Measurements from ENCODE around the gene CTNNA2.

DNA sequence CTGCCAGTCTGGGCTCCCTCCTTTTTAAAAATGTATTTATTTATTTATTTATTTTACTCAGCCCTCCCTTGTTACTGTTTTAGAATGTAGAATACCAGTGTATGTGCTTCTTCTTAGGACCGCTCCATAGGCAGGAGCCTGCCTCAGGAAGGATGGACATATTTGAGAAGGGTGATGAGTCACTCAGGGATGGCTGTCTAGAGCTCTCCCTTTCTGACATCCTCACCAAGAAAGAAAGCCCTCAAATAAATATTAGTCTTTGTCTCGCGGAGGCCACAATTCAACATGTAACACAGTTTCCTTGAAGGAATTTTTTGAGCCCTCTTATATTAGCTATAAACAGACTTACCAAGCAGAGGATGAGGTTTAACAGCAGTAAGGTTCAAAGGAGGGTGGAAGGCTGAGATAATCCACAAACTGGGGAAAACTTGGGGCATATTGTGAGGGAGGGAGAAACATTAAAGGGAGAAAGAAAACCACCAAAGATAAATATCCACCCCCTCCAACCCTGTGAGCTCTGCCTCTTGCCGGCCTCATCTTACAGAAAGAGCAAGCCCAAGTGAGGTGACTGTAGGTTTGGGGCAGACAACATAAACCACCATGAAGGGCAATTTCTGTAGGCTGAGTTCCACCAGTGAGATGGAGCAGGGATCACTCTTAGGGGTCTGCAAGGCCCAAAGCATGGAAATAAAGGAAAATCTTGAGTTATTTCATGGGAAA lies 628.3 kb downstream of the CTNNA2 start:
- TF ChIP-seq, protein P1, sequence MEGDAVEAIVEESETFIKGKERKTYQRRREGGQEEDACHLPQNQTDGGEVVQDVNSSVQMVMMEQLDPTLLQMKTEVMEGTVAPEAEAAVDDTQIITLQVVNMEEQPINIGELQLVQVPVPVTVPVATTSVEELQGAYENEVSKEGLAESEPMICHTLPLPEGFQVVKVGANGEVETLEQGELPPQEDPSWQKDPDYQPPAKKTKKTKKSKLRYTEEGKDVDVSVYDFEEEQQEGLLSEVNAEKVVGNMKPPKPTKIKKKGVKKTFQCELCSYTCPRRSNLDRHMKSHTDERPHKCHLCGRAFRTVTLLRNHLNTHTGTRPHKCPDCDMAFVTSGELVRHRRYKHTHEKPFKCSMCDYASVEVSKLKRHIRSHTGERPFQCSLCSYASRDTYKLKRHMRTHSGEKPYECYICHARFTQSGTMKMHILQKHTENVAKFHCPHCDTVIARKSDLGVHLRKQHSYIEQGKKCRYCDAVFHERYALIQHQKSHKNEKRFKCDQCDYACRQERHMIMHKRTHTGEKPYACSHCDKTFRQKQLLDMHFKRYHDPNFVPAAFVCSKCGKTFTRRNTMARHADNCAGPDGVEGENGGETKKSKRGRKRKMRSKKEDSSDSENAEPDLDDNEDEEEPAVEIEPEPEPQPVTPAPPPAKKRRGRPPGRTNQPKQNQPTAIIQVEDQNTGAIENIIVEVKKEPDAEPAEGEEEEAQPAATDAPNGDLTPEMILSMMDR (IDR thresholded peaks at IDR 0.05; ENCODE audit: borderline replicate concordance, extremely low read depth, low read length, poor library complexity, severe bottlenecking) = no peak
- no peak for TF ChIP-seq EZH2 (IDR thresholded peaks at IDR 0.05; ENCODE audit: borderline replicate concordance, low read depth, low read length, severe bottlenecking)
